Measurements from ENCODE around the gene GJC2.

GRCh38 chr1:228118040-228118439 is 31.7 kb upstream of the GJC2 start:
- no peak for TF ChIP-seq POLR2A (IDR thresholded peaks at IDR 0.05; ENCODE audit: low read depth, low read length)
- TF ChIP-seq TAF1 (IDR thresholded peaks at IDR 0.05; ENCODE audit: borderline replicate concordance, low read depth, low read length): no peak
